Measurements from ENCODE around the gene DDX41. TPM values are rescaled to one million over a fixed set of nuclear protein-coding genes. Genes with fewer than 3 reads are reported as not detected.
A peak's percentile ranks its signal among the peaks of the same experiment; 100 is the strongest.

The DDX41 gene
- total and polyA plus RNA-seq, 7 donors, result 47.8 to 78.4 (median 55.1) TPM

- TF ChIP-seq CTCF (IDR thresholded peaks at IDR 0.05) (no peak), EP300 (IDR thresholded peaks at IDR 0.05) (no peak), POLR2A (IDR thresholded peaks at IDR 0.05) (no peak), POLR2AphosphoS5 (IDR thresholded peaks at IDR 0.05) (no peak)
- Histone ChIP-seq H3K4me1 (peaks cover 0 to 46% (median 42%) of the 10 kb centered on the region in 4 donors), H3K4me3 (no peak overlapping the region), H3K27ac (peak overlapping the region in 3 of 4 donors; percentile 5 to 96 (median 37)), H3K27me3 (no peaks in the 10 kb centered on the region), H3K9me3 (no peaks in the 10 kb centered on the region), H3K36me3 (peaks cover 8 to 41% (median 28%) of the 10 kb centered on the region in 4 donors)
- DNase-seq, result no peak
- WGBS, 2 donors, result 95 to 96% methylated on average over 2 of the region's 2 CpGs
- intact Hi-C loops (cut with DNase I), result no loop called here
These were observed 48.5 kb downstream of the DDX41 start for GRCh38 chr5:177468329-177468684.

GRCh38 chr5:177467436-177467835 lies 49.3 kb downstream of the DDX41 start:
- peak overlapping the region in 1 of 4 donors; percentile 96 for H3K27ac ChIP-seq
- H3K9me3 ChIP-seq, result no peaks in the 10 kb centered on the region
- intact Hi-C loops (cut with DNase I), result no loop called here
- peaks cover 8 to 44% (median 28%) of the 10 kb centered on the region in 4 donors for H3K36me3 ChIP-seq
- peaks cover 0 to 42% (median 38%) of the 10 kb centered on the region in 4 donors for H3K4me1 ChIP-seq
- TF ChIP-seq POLR2A (IDR thresholded peaks at IDR 0.05) (no peak), CTCF (IDR thresholded peaks at IDR 0.05) (no peak), POLR2AphosphoS5 (IDR thresholded peaks at IDR 0.05) (no peak), EP300 (IDR thresholded peaks at IDR 0.05) (no peak)
- 95 to 97% methylated on average over 31 of the region's 31 CpGs for WGBS, 2 donors
- H3K27me3 ChIP-seq, result no peaks in the 10 kb centered on the region
- DNase-seq, result no peak
- no peak overlapping the region for H3K4me3 ChIP-seq

GRCh38 chr5:177466861-177467260 lies 49.9 kb downstream of the DDX41 start:
- no peaks in the 10 kb centered on the region for H3K9me3 ChIP-seq
- intact Hi-C loops (cut with DNase I), result no loop called here
- no peak for DNase-seq
- H3K4me1 ChIP-seq, result peaks cover 0 to 38% (median 33%) of the 10 kb centered on the region in 4 donors
- no peak for TF ChIP-seq CTCF (IDR thresholded peaks at IDR 0.05)
- TF ChIP-seq EP300 (IDR thresholded peaks at IDR 0.05), result no peak
- no peak for TF ChIP-seq POLR2A (IDR thresholded peaks at IDR 0.05)
- TF ChIP-seq POLR2AphosphoS5 (IDR thresholded peaks at IDR 0.05), result no peak
- peaks cover 8 to 46% (median 28%) of the 10 kb centered on the region in 4 donors for H3K36me3 ChIP-seq
- no peak overlapping the region for H3K4me3 ChIP-seq
- no peaks in the 10 kb centered on the region for H3K27me3 ChIP-seq
- 89 to 95% methylated on average over 25 of the region's 25 CpGs for WGBS, 2 donors
- no peak overlapping the region for H3K27ac ChIP-seq

DNA sequence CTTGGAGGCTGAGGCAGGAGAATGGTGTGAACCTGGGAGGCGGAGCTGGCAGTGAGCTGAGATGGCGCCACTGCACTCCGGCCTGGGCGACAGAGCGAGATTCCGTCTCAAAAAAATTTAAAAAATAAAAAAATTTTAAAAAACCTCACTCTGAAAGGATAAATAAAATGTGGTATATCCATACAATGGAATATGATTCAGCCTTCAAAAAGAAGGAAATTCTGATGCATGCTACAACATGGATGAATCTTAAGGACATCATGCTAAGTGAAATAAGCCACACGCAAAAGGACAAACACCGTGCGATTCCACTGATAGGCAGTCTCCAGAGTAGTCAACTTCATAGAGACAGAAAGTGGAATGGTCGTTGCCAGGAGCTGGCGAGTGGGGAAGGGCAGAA lies 51.7 kb downstream of the DDX41 start:
- 94 to 97% methylated on average over 11 of the region's 11 CpGs for WGBS, 2 donors
- Histone ChIP-seq H3K27me3 (no peaks in the 10 kb centered on the region), H3K9me3 (no peaks in the 10 kb centered on the region), H3K4me1 (peaks cover 0 to 25% (median 16%) of the 10 kb centered on the region in 4 donors), H3K36me3 (peaks cover 12 to 53% (median 31%) of the 10 kb centered on the region in 4 donors), H3K27ac (no peak overlapping the region), H3K4me3 (no peak overlapping the region)
- no peak for TF ChIP-seq POLR2AphosphoS5 (IDR thresholded peaks at IDR 0.05)
- no peak for TF ChIP-seq CTCF (IDR thresholded peaks at IDR 0.05)
- no peak for TF ChIP-seq POLR2A (IDR thresholded peaks at IDR 0.05)
- no peak for TF ChIP-seq EP300 (IDR thresholded peaks at IDR 0.05)
- no peak for DNase-seq
- intact Hi-C loops (cut with DNase I), result no loop called here

Measured in sigmoid colon (tissue), 7 donors.